Endothelial cell of umbilical vein (primary cell): ENCODE results near the gene PIEZO2. TPM values are rescaled to one million over a fixed set of nuclear protein-coding genes. Genes with fewer than 3 reads are reported as not detected.

Experiments
- BruUV-seq: library from RNA; stranded (reverse); fragments of 400-500 nt; replicated peaks from 2 replicates; lab custom pipeline; 2021; lab: Mats Ljungman, UMichigan
- CTCF ChIA-PET: fragments of 300-600, 350-600 bp; sonication (Branson Sonifier 250); formaldehyde crosslinking; loops from one replicate; lab custom pipeline; 2021; ENCODE audit warnings: antibody characterized with exemption, inconsistent platforms; lab: Charles Lee
- POLR2A ChIA-PET: fragments of 300-600, 350-600 bp; sonication (Branson Sonifier 250); formaldehyde crosslinking; loops from one replicate; lab custom pipeline; 2021; ENCODE audit warnings: antibody characterized with exemption, inconsistent platforms; lab: Charles Lee
- DNase-seq: peaks from one replicate; pipeline ENCODE4 v3.0.0-alpha.2; 2011; ENCODE audit warnings: low read depth, low spot score
- FAIRE-seq: peaks from 2 replicates; lab custom pipeline; 2011; peaks lifted over from hg19 to GRCh38; lab: Jason Lieb, UNC
- H2AFZ ChIP-seq: 2 replicates; pipeline ENCODE4 v1.6.0; 2012; ENCODE audit warnings: low read depth, low read length, control low read depth, inconsistent platforms
- H3K27ac ChIP-seq: 2 replicates; pipeline ENCODE4 v1.5.1; 2011; ENCODE audit warnings: low read depth, mild to moderate bottlenecking, control low read depth, low read length, moderate library complexity; ENCODE audit not compliant: insufficient read depth
- H3K27me3 ChIP-seq, 2 experiments: 2 replicates each; pipeline versions ENCODE4 v1.6.0 to v1.6.1; 2011; ENCODE audit warnings: low read length in 2 of 2, mixed read lengths in 1 of 2; ENCODE audit not compliant: control insufficient read depth in 2 of 2, insufficient read depth in 2 of 2
- H3K36me3 ChIP-seq, 2 experiments: 2 replicates in 1 of 2; 3 replicates in 1 of 2; pipeline ENCODE4 v1.5.1; 2011; ENCODE audit warnings: low read length in 2 of 2, mild to moderate bottlenecking in 1 of 2, moderate library complexity in 1 of 2; ENCODE audit not compliant: control insufficient read depth in 2 of 2, insufficient read depth in 2 of 2; ENCODE audit errors: extremely low read depth in 1 of 2
- H3K4me1 ChIP-seq: 3 replicates; pipeline ENCODE4 v1.5.1; 2011; ENCODE audit warnings: mild to moderate bottlenecking, low read length; ENCODE audit not compliant: control insufficient read depth, insufficient read depth; ENCODE audit errors: extremely low read depth
- H3K4me2 ChIP-seq: 2 replicates; pipeline ENCODE4 v1.6.1; 2011; ENCODE audit warnings: low read length, control low read depth, mixed read lengths; ENCODE audit not compliant: insufficient read depth
- H3K4me3 ChIP-seq, 3 experiments: fragments of 200-600 bp in 1 of 3; sonication (generic), shearing (Covaris generic) in 1 of 3; replicated peaks in 1 of 3; 2 replicates each; pipeline ENCODE4 v1.5.1; 2011 to 2016; ENCODE audit warnings: control low read depth in 3 of 3, low read length in 3 of 3, mild to moderate bottlenecking in 2 of 3, inconsistent platforms in 1 of 3, low read depth in 1 of 3, moderate library complexity in 1 of 3; ENCODE audit not compliant: insufficient read depth in 1 of 3
- H3K79me2 ChIP-seq: 2 replicates; pipeline ENCODE4 v1.6.0; 2012; ENCODE audit warnings: low read length, inconsistent platforms; ENCODE audit not compliant: control insufficient read depth, insufficient read depth
- H3K9ac ChIP-seq: replicated peaks from 2 replicates; pipeline ENCODE3; 2011; ENCODE audit warnings: low read length, control low read depth; ENCODE audit not compliant: insufficient read depth; ENCODE audit errors: extremely low read depth
- H3K9me1 ChIP-seq: replicated peaks from 3 replicates; pipeline ENCODE4 v1.6.0; 2011; ENCODE audit warnings: mild to moderate bottlenecking, low read length; ENCODE audit not compliant: control insufficient read depth, insufficient read depth; ENCODE audit errors: extremely low read depth
- H3K9me3 ChIP-seq: replicated peaks from 2 replicates; pipeline ENCODE4 v1.5.1; 2012; ENCODE audit warnings: low read length, inconsistent platforms; ENCODE audit not compliant: control insufficient read depth, insufficient read depth
- H4K20me1 ChIP-seq: replicated peaks from 2 replicates; pipeline ENCODE3; 2011; ENCODE audit warnings: mild to moderate bottlenecking, low read length; ENCODE audit not compliant: control insufficient read depth, insufficient read depth; ENCODE audit errors: extremely low read depth
- CTCF ChIP-seq, 2 donors: IDR thresholded peaks; 1 replicate in 1 of 2; 2 replicates in 1 of 2; pipeline ENCODE4 v1.5.1; 2011; ENCODE audit warnings: low read length in 2 of 2, mild to moderate bottlenecking in 2 of 2, moderate library complexity in 2 of 2, control low read depth in 1 of 2, inconsistent platforms in 1 of 2, low read depth in 1 of 2; ENCODE audit not compliant: insufficient read depth in 1 of 2; ENCODE audit errors: extremely low read depth in 1 of 2
- EZH2 ChIP-seq: IDR thresholded peaks from 2 replicates; pipeline ENCODE4 v1.6.1; 2012; ENCODE audit warnings: borderline replicate concordance, low read depth, mild to moderate bottlenecking, moderate library complexity, low read length, inconsistent platforms; ENCODE audit not compliant: severe bottlenecking
- FOS ChIP-seq: IDR thresholded peaks from 2 replicates; pipeline ENCODE4 v1.6.1; 2011; ENCODE audit warnings: mild to moderate bottlenecking, low read length, moderate library complexity, borderline replicate concordance; ENCODE audit not compliant: insufficient read depth
- GATA2 ChIP-seq: IDR thresholded peaks from 2 replicates; pipeline ENCODE4 v1.7.0; 2011; ENCODE audit warnings: low read depth, mild to moderate bottlenecking, moderate library complexity, mixed read lengths, low read length; ENCODE audit not compliant: insufficient read length, insufficient read depth
- JUN ChIP-seq: IDR thresholded peaks from 2 replicates; pipeline ENCODE4 v1.6.1; 2011; ENCODE audit warnings: borderline replicate concordance, low read depth; ENCODE audit not compliant: insufficient read length, insufficient read depth
- MAX ChIP-seq: IDR thresholded peaks from 2 replicates; pipeline ENCODE4 v1.6.1; 2011; ENCODE audit not compliant: insufficient read depth, insufficient read length
- MYC ChIP-seq: IDR thresholded peaks from one replicate; pipeline ENCODE4 v1.6.1; 2011; ENCODE audit warnings: mild to moderate bottlenecking, low read depth, low read length
- POLR2AphosphoS5 ChIP-seq: IDR thresholded peaks from 2 replicates; pipeline ENCODE4 v1.6.1; 2012; ENCODE audit warnings: low read depth, mild to moderate bottlenecking, control low read depth, low read length, moderate library complexity; ENCODE audit not compliant: insufficient read depth
- dilution Hi-C: fragments of 300-500 bp; cut with MboI; formaldehyde crosslinking; loops from one replicate; pipeline ENCODE4 v1.15.0; 2019; ENCODE audit warnings: low sequenced_read_pairs; ENCODE audit not compliant: extremely low pct_ligation_motif_present
- intact Hi-C: fragments of 100-400 bp; cut with micrococcal nuclease; formaldehyde crosslinking; loops from one replicate; pipeline ENCODE4 v1.10.0; 2022
- polyA plus RNA-seq, 4 experiments: library from polyadenylated mRNA; depleted of rRNA in 3 of 4; stranded (reverse) in 3 of 4; unstranded in 1 of 4; fragments of >200 nt; gene quantifications; 2 replicates each; pipeline versions ENCODE4 v1.2.1 to v1.2.3, GENCODE V29; 2011 to 2012; ENCODE audit warnings: missing spikeins in 1 of 4
- total RNA-seq: library from RNA; stranded (reverse); gene quantifications from 2 replicates; pipeline ENCODE4 v1.2.3, GENCODE V29; 2021

PIEZO2 gene
- total and polyA plus RNA-seq, 2 donors (not counting 3 experiments of a cell fraction or from before 2014, with no cell fraction given) = 1.7 to 11.2 TPM

GRCh38 chr18:10767658-10768057, 381.7 kb downstream of the PIEZO2 start:
- Histone ChIP-seq H3K36me3 (no peaks in the 10 kb centered on the region), H3K4me2 (no peak overlapping the region), H3K27me3 (no peaks in the 10 kb centered on the region), H4K20me1 (no peaks in the 10 kb centered on the region), H3K9me1 (no peaks in the 10 kb centered on the region), H3K27ac (no peak overlapping the region), H3K4me3 (no peak overlapping the region), H3K9ac (no peak overlapping the region), H3K79me2 (no peaks in the 10 kb centered on the region), H2AFZ (no peak overlapping the region), H3K4me1 (no peaks in the 10 kb centered on the region), H3K9me3 (no peaks in the 10 kb centered on the region)
- TF ChIP-seq EZH2 (no peak), CTCF (IDR thresholded peaks at IDR 0.05; ENCODE audit: extremely low read depth in 1 of 2, insufficient read depth in 1 of 2, low read depth in 1 of 2, low read length in 2 of 2) (no peak), MAX (no peak), JUN (no peak), POLR2AphosphoS5 (no peak), MYC (no peak), FOS (no peak), GATA2 (no peak)
- no TSS peak for BruUV-seq
- POLR2A ChIA-PET = no interaction called here
- FAIRE-seq = no peak
- dilution Hi-C loops (no loop called here), intact Hi-C loops (no loop called here)
- CTCF ChIA-PET = interaction anchor here (1.7 kb wide), 1 partner anchor 207 kb away, joined by 5 read pairs; no protein-coding TSS in a partner anchor
- DNase-seq = no peak
